H1 (cell line): Measurements from ENCODE around the gene SCN7A. TPM values are rescaled to one million over a fixed set of nuclear protein-coding genes. Genes with fewer than 3 reads are reported as not detected.

Source experiments
- CTCF ChIA-PET: fragments of 300-600 bp; sonication (Branson Sonifier 250); formaldehyde crosslinking; loops from one replicate; lab custom pipeline; 2021; ENCODE audit not compliant: partially characterized antibody; lab: Charles Lee
- POLR2A ChIA-PET: fragments of 300-600 bp; sonication (Branson Sonifier 250); formaldehyde crosslinking; loops from one replicate; lab custom pipeline; 2021; ENCODE audit warnings: inconsistent platforms; ENCODE audit not compliant: partially characterized antibody; lab: Charles Lee
- DNase-seq, 2 experiments: peaks; one replicate each; pipeline versions ENCODE4 v3.0.0 to v3.0.0-alpha.2; 2010 to 2022; ENCODE audit warnings: low spot score in 2 of 2, low read depth in 1 of 2, mixed read lengths in 1 of 2
- FAIRE-seq: peaks from 2 replicates; lab custom pipeline; 2011; peaks lifted over from hg19 to GRCh38; lab: Jason Lieb, UNC
- H2AFZ ChIP-seq: 2 replicates; pipeline ENCODE4 v1.8.1; 2012; ENCODE audit warnings: low read length, inconsistent platforms
- H2AK5ac ChIP-seq: 2 replicates; pipeline ENCODE4 v1.6.1; 2013; ENCODE audit warnings: low read depth, low read length
- H2BK120ac ChIP-seq: replicated peaks from 2 replicates; pipeline ENCODE3; 2013; ENCODE audit warnings: low read depth, low read length, inconsistent platforms
- H2BK12ac ChIP-seq: 2 replicates; pipeline ENCODE4 v1.6.1; 2013; ENCODE audit warnings: low read depth, low read length
- H2BK15ac ChIP-seq: 2 replicates; pipeline ENCODE4 v1.6.1; 2013; ENCODE audit warnings: low read length
- H2BK20ac ChIP-seq: 2 replicates; pipeline ENCODE4 v1.6.1; 2013; ENCODE audit warnings: low read length
- H2BK5ac ChIP-seq: 2 replicates; pipeline ENCODE4 v1.6.1; 2013; ENCODE audit warnings: low read depth, low read length
- H3K14ac ChIP-seq: 2 replicates; pipeline ENCODE4 v1.6.1; 2013; ENCODE audit warnings: inconsistent platforms; ENCODE audit not compliant: insufficient read length
- H3K18ac ChIP-seq: 2 replicates; pipeline ENCODE4 v1.6.1; 2013; ENCODE audit warnings: low read length; ENCODE audit errors: extremely low read depth
- H3K23ac ChIP-seq: 2 replicates; pipeline ENCODE4 v1.6.1; 2013; ENCODE audit warnings: inconsistent platforms; ENCODE audit not compliant: insufficient read length
- H3K23me2 ChIP-seq: 2 replicates; pipeline ENCODE4 v1.6.1; 2013; ENCODE audit warnings: low read depth, low read length
- H3K27ac ChIP-seq: 2 replicates; pipeline ENCODE4 v1.6.1; 2011; ENCODE audit warnings: low read depth, low read length, inconsistent platforms
- H3K27me3 ChIP-seq, 4 experiments: replicated peaks in 1 of 4; 1 replicate in 1 of 4; 2 replicates in 3 of 4; pipeline versions ENCODE4 v1.6.1 to v1.8.1; 2011 to 2013; ENCODE audit warnings: low read length in 3 of 4, mild to moderate bottlenecking in 3 of 4, inconsistent platforms in 2 of 4, mixed read lengths in 2 of 4, moderate library complexity in 1 of 4; ENCODE audit not compliant: control insufficient read depth in 3 of 4, insufficient read depth in 3 of 4; ENCODE audit errors: extremely low read depth in 1 of 4
- H3K36me3 ChIP-seq, 4 experiments: 2 replicates each; pipeline versions ENCODE4 v1.6.1 to v1.8.1; 2011 to 2013; ENCODE audit warnings: mild to moderate bottlenecking in 4 of 4, low read length in 3 of 4, moderate library complexity in 2 of 4, control low read depth in 1 of 4, inconsistent platforms in 1 of 4; ENCODE audit not compliant: insufficient read depth in 4 of 4, control insufficient read depth in 2 of 4
- H3K4ac ChIP-seq: replicated peaks from 2 replicates; pipeline ENCODE3; 2013; ENCODE audit warnings: low read length, low read depth, mixed read lengths, inconsistent platforms; ENCODE audit not compliant: insufficient read length
- H3K4me1 ChIP-seq, 4 experiments: replicated peaks in 1 of 4; 1 replicate in 1 of 4; 2 replicates in 3 of 4; pipeline versions ENCODE4 v1.6.1 to v1.8.1; 2011 to 2013; ENCODE audit warnings: low read length in 3 of 4, inconsistent platforms in 2 of 4, mixed read lengths in 1 of 4; ENCODE audit not compliant: insufficient read depth in 4 of 4, control insufficient read depth in 3 of 4
- H3K4me2 ChIP-seq, 2 experiments: 2 replicates each; pipeline versions ENCODE4 v1.6.1 to v1.8.1; 2011 to 2013; ENCODE audit warnings: low read depth in 2 of 2, low read length in 2 of 2, control low read depth in 1 of 2, inconsistent platforms in 1 of 2, mild to moderate bottlenecking in 1 of 2; ENCODE audit not compliant: insufficient read depth in 1 of 2
- H3K4me3 ChIP-seq, 4 experiments: fragments of 200-600, 300-600 bp in 1 of 4; sonication (generic), shearing (Covaris generic), sonication (Bioruptor Twin) in 1 of 4; 2 replicates each; pipeline versions ENCODE4 v1.5.1 to v1.8.1; 2011 to 2016; ENCODE audit warnings: low read length in 4 of 4, low read depth in 3 of 4, control low read depth in 2 of 4, inconsistent platforms in 2 of 4, mild to moderate bottlenecking in 2 of 4, mixed read lengths in 1 of 4, moderate library complexity in 1 of 4; ENCODE audit not compliant: insufficient read depth in 2 of 4; ENCODE audit errors: extremely low read depth in 1 of 4
- H3K56ac ChIP-seq: replicated peaks from 2 replicates; pipeline ENCODE3; 2013; ENCODE audit warnings: low read depth, mild to moderate bottlenecking, mixed read lengths, low read length, inconsistent platforms; ENCODE audit not compliant: insufficient read length
- H3K79me1 ChIP-seq: 2 replicates; pipeline ENCODE4 v1.6.1; 2013; ENCODE audit warnings: low read depth, low read length, control low read depth
- H3K79me2 ChIP-seq, 2 experiments: 2 replicates each; pipeline versions ENCODE4 v1.6.1 to v1.8.1; 2012 to 2013; ENCODE audit warnings: low read length in 2 of 2, mild to moderate bottlenecking in 2 of 2, inconsistent platforms in 1 of 2; ENCODE audit not compliant: insufficient read depth in 2 of 2, control insufficient read depth in 1 of 2
- H3K9ac ChIP-seq, 4 experiments: replicated peaks in 1 of 4; 1 replicate in 1 of 4; 2 replicates in 3 of 4; pipeline versions ENCODE4 v1.6.1 to v1.8.1; 2011 to 2013; ENCODE audit warnings: low read depth in 3 of 4, low read length in 3 of 4, control low read depth in 2 of 4, mild to moderate bottlenecking in 2 of 4, moderate library complexity in 2 of 4, inconsistent platforms in 1 of 4; ENCODE audit errors: extremely low read depth in 1 of 4
- H3K9me3 ChIP-seq, 2 experiments: 2 replicates each; pipeline versions ENCODE4 v1.6.1 to v1.8.1; 2012 to 2013; ENCODE audit warnings: mild to moderate bottlenecking in 2 of 2, moderate library complexity in 2 of 2, control low read depth in 1 of 2, inconsistent platforms in 1 of 2, low read depth in 1 of 2, low read length in 1 of 2, mixed read lengths in 1 of 2; ENCODE audit not compliant: insufficient read depth in 2 of 2
- H4K20me1 ChIP-seq, 2 experiments: replicated peaks in 1 of 2; 2 replicates each; pipeline versions ENCODE3 to v1.8.1; 2011 to 2013; ENCODE audit warnings: inconsistent platforms in 2 of 2, low read length in 2 of 2, mild to moderate bottlenecking in 1 of 2; ENCODE audit not compliant: insufficient read depth in 2 of 2, control insufficient read depth in 1 of 2
- H4K5ac ChIP-seq: 2 replicates; pipeline ENCODE4 v1.6.1; 2013; ENCODE audit warnings: low read length, low read depth, mixed read lengths, inconsistent platforms; ENCODE audit not compliant: insufficient read length
- H4K8ac ChIP-seq: 2 replicates; pipeline ENCODE4 v1.8.0; 2013; ENCODE audit warnings: mild to moderate bottlenecking, moderate library complexity, low read length, inconsistent platforms; ENCODE audit not compliant: insufficient read depth; ENCODE audit errors: extremely low read depth
- H4K91ac ChIP-seq: replicated peaks from 2 replicates; pipeline ENCODE3; 2013; ENCODE audit warnings: low read length, mixed read lengths, inconsistent platforms; ENCODE audit not compliant: insufficient read length
- CTBP2 ChIP-seq: IDR thresholded peaks from 2 replicates; pipeline ENCODE4 v1.7.0; 2011; ENCODE audit warnings: borderline replicate concordance, mild to moderate bottlenecking, moderate library complexity, mixed read lengths, low read length; ENCODE audit not compliant: insufficient read depth, insufficient read length
- EZH2 ChIP-seq: fragments of 200-600 bp; sonication (generic); IDR thresholded peaks from 2 replicates; pipeline ENCODE4 v1.7.1; 2012; ENCODE audit warnings: low read depth, mild to moderate bottlenecking, moderate library complexity, low read length, inconsistent platforms; ENCODE audit not compliant: severe bottlenecking
- MAFK ChIP-seq: IDR thresholded peaks from 2 replicates; pipeline ENCODE4 v1.6.1; 2012; ENCODE audit warnings: low read depth, mild to moderate bottlenecking, improper control_type of control experiment, low read length
- POLR2AphosphoS5 ChIP-seq: IDR thresholded peaks from 2 replicates; pipeline ENCODE4 v1.6.1; 2011; ENCODE audit warnings: low read depth, low read length
- SIRT6 ChIP-seq: IDR thresholded peaks from one replicate; pipeline ENCODE4 v1.7.1; 2012; ENCODE audit warnings: low read length, inconsistent platforms
- SP2 ChIP-seq: IDR thresholded peaks from 2 replicates; pipeline ENCODE4 v1.6.1; 2012; ENCODE audit warnings: mild to moderate bottlenecking, low read length, inconsistent platforms
- SUZ12 ChIP-seq: fragments of 200-600 bp; sonication (generic); IDR thresholded peaks from 2 replicates; pipeline ENCODE4 v1.6.1; 2012; ENCODE audit warnings: mild to moderate bottlenecking, inconsistent platforms, low read length, moderate library complexity, mixed read lengths
- TAF1 ChIP-seq: IDR thresholded peaks from 2 replicates; pipeline ENCODE4 v1.6.1; 2011; ENCODE audit warnings: mild to moderate bottlenecking, low read depth, low read length
- USF2 ChIP-seq: IDR thresholded peaks from 2 replicates; pipeline ENCODE4 v1.6.1; 2011; ENCODE audit warnings: low read length, improper control_type of control experiment
- whole genome bisulfite sequencing, 2 experiments: shearing (Covaris generic) in 1 of 2; methylation state at CpG; one replicate each; pipeline versions ENCODE4 v1.1.6 to v1.1.7; 2013 to 2015; ENCODE audit warnings: low lambda C conversion rate in 2 of 2, mixed read lengths in 2 of 2, inconsistent platforms in 1 of 2, low coverage in 1 of 2, missing lambda C conversion rate in 1 of 2; ENCODE audit not compliant: insufficient replicate concordance in 2 of 2, insufficient coverage in 1 of 2, insufficient read length in 1 of 2; ENCODE audit errors: extremely low coverage in 1 of 2, missing lambda C conversion rate in 1 of 2; 5-methylcytosine and 5-hydroxymethylcytosine counted together
- polyA plus RNA-seq, 7 experiments: library from polyadenylated mRNA; depleted of rRNA in 3 of 7; stranded (reverse) in 5 of 7; unstranded in 2 of 7; fragments of >200 nt in 5 of 7; fragments of 200-250 nt in 2 of 7; gene quantifications; 1 replicate in 5 of 7; 2 replicates in 1 of 7; 4 replicates in 1 of 7; pipeline versions ENCODE4 v1.2.1 to v1.2.3, GENCODE V29; 2011 to 2013; ENCODE audit warnings: missing spikeins in 2 of 7, mixed read lengths in 2 of 7
- total RNA-seq: library from RNA; stranded (reverse); fragmentation: NEBNext Ultra II Directional; extraction: Animal tissue kit (Norgen Biotek cat#: 25700); gene quantifications from 2 replicates; pipeline ENCODE4 v1.2.1, GENCODE V29; 2021

The SCN7A gene
- total and polyA plus RNA-seq, 2 of the 8 experiments (the other 6 are each of a cell fraction or from before 2014, with no cell fraction given): 0.09 to 0.19 TPM

GRCh38 chr2:166451468-166451867 lies 42.6 kb downstream of the SCN7A start:
- H2BK120ac ChIP-seq: no peak overlapping the region
- WGBS, 2 experiments: 96% methylated on average over 1 of the region's 1 CpG; no CpG with 5 or more reads in 1 of the 2 experiments
- no peak overlapping the region for H2AFZ ChIP-seq
- H3K56ac ChIP-seq: no peak overlapping the region
- no peak overlapping the region for H4K5ac ChIP-seq
- H3K9me3 ChIP-seq: no peaks in the 10 kb centered on the region
- H3K27me3 ChIP-seq: no peaks in the 10 kb centered on the region
- H3K4me2 ChIP-seq: no peak overlapping the region
- H3K79me1 ChIP-seq: no peaks in the 10 kb centered on the region
- DNase-seq: no peak
- no peak overlapping the region for H3K18ac ChIP-seq
- H3K23me2 ChIP-seq: no peaks in the 10 kb centered on the region; the same call in 1 of the 2 replicates
- no peak overlapping the region for H4K8ac ChIP-seq
- no peaks in the 10 kb centered on the region for H3K79me2 ChIP-seq
- TF ChIP-seq CTBP2 (no peak), MAFK (no peak), EZH2 (no peak), POLR2AphosphoS5 (no peak), SIRT6 (no peak), SP2 (no peak), SUZ12 (no peak), USF2 (no peak), TAF1 (no peak)
- H3K14ac ChIP-seq: no peak overlapping the region
- H3K4me1 ChIP-seq: no peaks in the 10 kb centered on the region
- H3K4me3 ChIP-seq: no peak overlapping the region
- no peak overlapping the region for H3K4ac ChIP-seq
- H2AK5ac ChIP-seq: no peak overlapping the region
- H3K23ac ChIP-seq: no peak overlapping the region
- no peak overlapping the region for H2BK12ac ChIP-seq
- H2BK20ac ChIP-seq: no peak overlapping the region
- ChIA-PET CTCF (interaction anchor here (1.3 kb wide), 1 partner anchor 65 kb away, joined by 4 read pairs; no protein-coding TSS in a partner anchor), POLR2A (no interaction called here)
- H3K9ac ChIP-seq: no peak overlapping the region
- H3K36me3 ChIP-seq: no peaks in the 10 kb centered on the region; a peak in 1 of 8 replicates
- H2BK5ac ChIP-seq: no peak overlapping the region
- no peaks in the 10 kb centered on the region for H4K20me1 ChIP-seq
- FAIRE-seq: no peak
- H3K27ac ChIP-seq: no peak overlapping the region
- no peak overlapping the region for H2BK15ac ChIP-seq
- H4K91ac ChIP-seq: no peak overlapping the region
